PC-3 (cell line): Measurements from ENCODE around the gene ATG101. TPM values are rescaled to one million over a fixed set of nuclear protein-coding genes. Genes with fewer than 3 reads are reported as not detected.

Experiments
- ATAC-seq: fragments of 200-7000 bp; cut with Tn5 transposase; 2 replicates; pipeline ENCODE4 v1.9.1; 2020; ENCODE audit warnings: mild to moderate bottlenecking, moderate library complexity
- BruUV-seq: library from RNA; stranded (reverse); fragments of 400-500 nt; replicated peaks from 2 replicates; lab custom pipeline; 2021; lab: Mats Ljungman, UMichigan
- CTCF ChIA-PET: fragments of 300-600 bp; sonication (Branson Sonifier 250); formaldehyde crosslinking; loops from one replicate; lab custom pipeline; 2022; ENCODE audit warnings: antibody characterized with exemption; lab: Charles Lee
- POLR2A ChIA-PET: fragments of 300-600 bp; sonication (Branson Sonifier 250); formaldehyde crosslinking; loops from one replicate; lab custom pipeline; 2022; ENCODE audit warnings: antibody characterized with exemption; ENCODE audit not compliant: unreplicated experiment; lab: Charles Lee
- DNase-seq: peaks from one replicate; pipeline ENCODE4 v3.0.0-alpha.2; 2015
- H2AFZ ChIP-seq: fragments of 300-600 bp; sonication (generic); 2 replicates; pipeline ENCODE4 v1.6.0; 2016; ENCODE audit warnings: antibody characterized with exemption, low read length
- H3F3A ChIP-seq: fragments of 300-600 bp; sonication (generic); one replicate; pipeline ENCODE4 v1.6.0; 2017; ENCODE audit warnings: antibody characterized with exemption, low read length, control low read depth, mild to moderate bottlenecking; ENCODE audit not compliant: unreplicated experiment
- H3K27ac ChIP-seq: fragments of 300-600 bp; sonication (generic); 2 replicates; pipeline ENCODE4 v1.5.1; 2016; ENCODE audit warnings: mild to moderate bottlenecking, low read length
- H3K27me3 ChIP-seq: fragments of 300-600 bp; sonication (generic); 2 replicates; pipeline ENCODE4 v1.6.1; 2016; ENCODE audit warnings: low read length, mixed read lengths
- H3K36me3 ChIP-seq: fragments of 300-600 bp; sonication (generic); 2 replicates; pipeline ENCODE4 v1.6.1; 2016; ENCODE audit warnings: low read depth, mixed run types, low read length, mixed read lengths
- H3K4me1 ChIP-seq: fragments of 300-600 bp; sonication (generic); 2 replicates; pipeline ENCODE4 v1.5.1; 2016; ENCODE audit warnings: low read length; ENCODE audit not compliant: insufficient read depth
- H3K4me2 ChIP-seq: fragments of 300-600 bp; sonication (generic); 2 replicates; pipeline ENCODE4 v1.6.0; 2016; ENCODE audit warnings: low read length
- H3K4me3 ChIP-seq: fragments of 300-600 bp; sonication (generic); 2 replicates; pipeline ENCODE4 v1.5.1; 2016; ENCODE audit warnings: mild to moderate bottlenecking, low read length, mixed read lengths
- H3K79me2 ChIP-seq: fragments of 300-600 bp; sonication (generic); 2 replicates; pipeline ENCODE4 v1.6.1; 2017; ENCODE audit warnings: low read length, mixed read lengths
- H3K9ac ChIP-seq: fragments of 300-600 bp; sonication (generic); 2 replicates; pipeline ENCODE4 v1.6.0; 2016; ENCODE audit warnings: mild to moderate bottlenecking, low read length
- H3K9me2 ChIP-seq: fragments of 300-600 bp; sonication (generic); replicated peaks from 2 replicates; pipeline ENCODE4 v1.6.1; 2016; ENCODE audit warnings: mixed run types, low read length, mixed read lengths
- H3K9me3 ChIP-seq: fragments of 300-600 bp; sonication (generic); 2 replicates; pipeline ENCODE4 v1.6.1; 2016; ENCODE audit warnings: low read length, mixed read lengths
- H4K20me1 ChIP-seq: fragments of 300-600 bp; sonication (generic); 2 replicates; pipeline ENCODE4 v1.6.1; 2016; ENCODE audit warnings: low read length, mixed read lengths
- CTCF ChIP-seq: fragments of 300-600 bp; sonication (generic); conservative IDR thresholded peaks from 2 replicates; pipeline ENCODE4 v1.5.1; 2017; ENCODE audit warnings: antibody characterized with exemption, low read depth, mild to moderate bottlenecking, low read length
- EZH2 ChIP-seq: fragments of 300-600 bp; sonication (generic); IDR thresholded peaks from one replicate; pipeline ENCODE4 v1.6.1; 2017; ENCODE audit warnings: antibody characterized with exemption, mild to moderate bottlenecking, low read length; ENCODE audit not compliant: unreplicated experiment
- EZH2phosphoT487 ChIP-seq: fragments of 300-600 bp; sonication (generic); IDR thresholded peaks from 2 replicates; pipeline ENCODE4 v1.6.1; 2018; ENCODE audit warnings: mild to moderate bottlenecking, antibody characterized with exemption, low read length, borderline replicate concordance
- intact Hi-C: fragments of 100-400 bp; cut with micrococcal nuclease; formaldehyde crosslinking; loops from 2 replicates; pipeline ENCODE4 v1.9.0; 2023
- total RNA-seq: library from RNA; depleted of rRNA; stranded (reverse); fragments of >200 nt; gene quantifications from 2 replicates; pipeline ENCODE4 v1.2.3, GENCODE V29; 2014

Gene ATG101
- total RNA-seq, 1 experiment from 2014 or later = 110 TPM

DNA sequence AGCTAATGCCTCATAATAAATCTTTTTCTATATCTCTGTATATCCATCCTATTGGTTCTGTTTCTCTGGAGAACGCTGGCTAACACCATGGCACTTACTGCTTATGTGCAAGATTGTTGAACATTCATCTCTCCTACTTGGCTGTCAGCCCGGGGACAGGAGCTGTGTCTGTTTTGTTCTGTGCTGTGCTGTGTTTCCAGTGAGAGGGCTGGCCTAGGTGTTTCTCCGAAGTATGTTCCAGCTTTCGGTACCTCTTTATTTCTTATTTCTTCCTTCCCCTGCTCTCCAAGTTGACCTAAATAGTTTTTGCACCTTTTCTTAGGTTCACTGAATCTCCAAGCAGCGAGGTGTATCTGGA is 37.4 kb upstream of the ATG101 start:
- TF ChIP-seq CTCF (no peak), EZH2phosphoT487 (no peak), EZH2 (no peak)
- ChIA-PET POLR2A (interaction anchor here (0.6 to 1.1 kb wide), 4 partner anchors 19 to 313 kb away, joined by 3 to 5 read pairs (median 4); partner anchors contain the start of gene NR4A1), CTCF (interaction anchor here (0.8 to 1.0 kb wide), 4 partner anchors 9 to 39 kb away, joined by 3 to 6 read pairs (median 4); no protein-coding TSS in a partner anchor)
- H2AFZ ChIP-seq = peak overlapping the region; percentile 74
- intact Hi-C loops = no loop called here
- peaks cover 21% of the 10 kb centered on the region for H3K4me1 ChIP-seq
- H3K4me3 ChIP-seq = peak overlapping the region; percentile 65
- H3K9ac ChIP-seq = peak overlapping the region; percentile 53
- TSS peak; percentile 42 for BruUV-seq
- peak overlapping the region; percentile 49 for H3K27ac ChIP-seq
- ATAC-seq (peak; percentile 36), DNase-seq (peak; percentile 30)
- H3K9me2 ChIP-seq = no peaks in the 10 kb centered on the region
- no peaks in the 10 kb centered on the region for H4K20me1 ChIP-seq
- no peaks in the 10 kb centered on the region for H3K27me3 ChIP-seq
- no peaks in the 10 kb centered on the region for H3K36me3 ChIP-seq
- H3K79me2 ChIP-seq = peaks cover 1% of the 10 kb centered on the region; the same call in 1 of the 2 replicates
- H3K4me2 ChIP-seq = peak overlapping the region; percentile 94
- no peaks in the 10 kb centered on the region for H3K9me3 ChIP-seq
- no peaks in the 10 kb centered on the region for H3F3A ChIP-seq

- Histone ChIP-seq H3F3A (no peaks in the 10 kb centered on the region), H4K20me1 (no peaks in the 10 kb centered on the region), H3K79me2 (peaks cover 4% of the 10 kb centered on the region; the same call in 1 of the 2 replicates), H2AFZ (peak overlapping the region; percentile 74), H3K4me1 (peaks cover 21% of the 10 kb centered on the region), H3K9me3 (no peaks in the 10 kb centered on the region), H3K9ac (peak overlapping the region; percentile 67), H3K4me2 (peak overlapping the region; percentile 94), H3K27ac (peak overlapping the region; percentile 50), H3K27me3 (no peaks in the 10 kb centered on the region), H3K36me3 (no peaks in the 10 kb centered on the region), H3K9me2 (no peaks in the 10 kb centered on the region), H3K4me3 (peak overlapping the region; percentile 65)
- peak; percentile 95 for DNase-seq
- POLR2A ChIA-PET = interaction anchor here (0.6 to 1.1 kb wide), 4 partner anchors 18 to 312 kb away, joined by 3 to 5 read pairs (median 4); partner anchors contain the start of gene NR4A1
- CTCF ChIA-PET = interaction anchor here (0.6 to 1.0 kb wide), 7 partner anchors 10 to 295 kb away, joined by 3 to 6 read pairs (median 3); partner anchors contain the start of gene ATG101
- intact Hi-C loops = no loop called here
- ATAC-seq = peak; percentile 95
- TF ChIP-seq EZH2 (no peak), CTCF (no peak), EZH2phosphoT487 (no peak)
- no TSS peak for BruUV-seq
Observed at GRCh38 chr12:52032804-52033445, 36.9 kb upstream of the ATG101 start.
